Tibial nerve (tissue), 3 donors: Measurements from ENCODE around the gene ITGB7.

ENCODE experiments used
- POLR2A ChIP-seq, 2 donors: fragments of 450-650 bp; IDR thresholded peaks; one replicate each; pipeline ENCODE4 v1.6.1; 2017; ENCODE audit warnings: antibody characterized with exemption in 2 of 2, mild to moderate bottlenecking in 2 of 2, moderate library complexity in 2 of 2
- TF ChIP-seq, protein P1 (sequence below), 5 experiments: fragments of 200-600 bp in 3 of 5; fragments of 450-650 bp in 2 of 5; sonication (generic) in 3 of 5; IDR thresholded peaks; one replicate each; pipeline ENCODE4 v1.5.1; 2016 to 2019; ENCODE audit warnings: antibody characterized with exemption in 5 of 5, mild to moderate bottlenecking in 3 of 5, moderate library complexity in 2 of 5

DNA sequence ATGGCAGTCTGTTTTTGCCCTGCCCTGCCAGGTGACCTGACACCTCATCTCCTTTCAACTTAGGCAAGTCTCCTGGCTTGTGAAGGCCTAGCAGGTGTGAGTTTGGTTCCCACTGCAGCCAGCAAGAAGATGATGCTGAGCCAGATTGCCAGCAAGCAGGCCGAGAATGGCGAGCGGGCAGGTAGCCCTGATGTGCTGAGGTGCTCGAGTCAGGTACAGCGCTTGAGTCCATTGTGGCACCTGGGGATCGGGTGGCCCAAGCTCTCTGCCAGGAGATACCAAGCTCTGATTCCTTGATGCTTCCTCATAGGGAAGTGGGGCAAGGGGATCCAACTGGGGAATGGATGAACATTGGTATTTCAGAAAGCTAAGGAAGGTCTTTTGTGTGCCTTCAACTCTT, 22.2 kb downstream of the ITGB7 start:
- TF ChIP-seq, protein P1, sequence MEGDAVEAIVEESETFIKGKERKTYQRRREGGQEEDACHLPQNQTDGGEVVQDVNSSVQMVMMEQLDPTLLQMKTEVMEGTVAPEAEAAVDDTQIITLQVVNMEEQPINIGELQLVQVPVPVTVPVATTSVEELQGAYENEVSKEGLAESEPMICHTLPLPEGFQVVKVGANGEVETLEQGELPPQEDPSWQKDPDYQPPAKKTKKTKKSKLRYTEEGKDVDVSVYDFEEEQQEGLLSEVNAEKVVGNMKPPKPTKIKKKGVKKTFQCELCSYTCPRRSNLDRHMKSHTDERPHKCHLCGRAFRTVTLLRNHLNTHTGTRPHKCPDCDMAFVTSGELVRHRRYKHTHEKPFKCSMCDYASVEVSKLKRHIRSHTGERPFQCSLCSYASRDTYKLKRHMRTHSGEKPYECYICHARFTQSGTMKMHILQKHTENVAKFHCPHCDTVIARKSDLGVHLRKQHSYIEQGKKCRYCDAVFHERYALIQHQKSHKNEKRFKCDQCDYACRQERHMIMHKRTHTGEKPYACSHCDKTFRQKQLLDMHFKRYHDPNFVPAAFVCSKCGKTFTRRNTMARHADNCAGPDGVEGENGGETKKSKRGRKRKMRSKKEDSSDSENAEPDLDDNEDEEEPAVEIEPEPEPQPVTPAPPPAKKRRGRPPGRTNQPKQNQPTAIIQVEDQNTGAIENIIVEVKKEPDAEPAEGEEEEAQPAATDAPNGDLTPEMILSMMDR (IDR thresholded peaks at IDR 0.05): no peak
- no peak for TF ChIP-seq POLR2A (IDR thresholded peaks at IDR 0.05)
